Gastroesophageal sphincter (tissue), 3 donors: ENCODE results near the gene FHIT.

Experiments
- EP300 ChIP-seq: sonication (generic); formaldehyde crosslinking; IDR thresholded peaks from one replicate; pipeline ENCODE4 v1.6.1; 2017; ENCODE audit warnings: antibody characterized with exemption, mild to moderate bottlenecking
- POLR2A ChIP-seq, 2 donors: fragments of 450-650 bp; IDR thresholded peaks; one replicate each; pipeline ENCODE4 v1.6.1; 2017; ENCODE audit warnings: antibody characterized with exemption in 2 of 2, mild to moderate bottlenecking in 2 of 2, moderate library complexity in 1 of 2
- POLR2AphosphoS5 ChIP-seq: sonication (generic); formaldehyde crosslinking; IDR thresholded peaks from one replicate; pipeline ENCODE4 v1.6.1; 2017; ENCODE audit warnings: antibody characterized with exemption
- TF ChIP-seq, protein P1 (sequence below), 4 experiments: fragments of 200-600 bp in 2 of 4; fragments of 450-650 bp in 2 of 4; sonication (generic) in 1 of 4; IDR thresholded peaks; one replicate each; pipeline ENCODE4 v1.5.1; 2017 to 2019; ENCODE audit warnings: antibody characterized with exemption in 4 of 4, mild to moderate bottlenecking in 2 of 4, moderate library complexity in 2 of 4

DNA sequence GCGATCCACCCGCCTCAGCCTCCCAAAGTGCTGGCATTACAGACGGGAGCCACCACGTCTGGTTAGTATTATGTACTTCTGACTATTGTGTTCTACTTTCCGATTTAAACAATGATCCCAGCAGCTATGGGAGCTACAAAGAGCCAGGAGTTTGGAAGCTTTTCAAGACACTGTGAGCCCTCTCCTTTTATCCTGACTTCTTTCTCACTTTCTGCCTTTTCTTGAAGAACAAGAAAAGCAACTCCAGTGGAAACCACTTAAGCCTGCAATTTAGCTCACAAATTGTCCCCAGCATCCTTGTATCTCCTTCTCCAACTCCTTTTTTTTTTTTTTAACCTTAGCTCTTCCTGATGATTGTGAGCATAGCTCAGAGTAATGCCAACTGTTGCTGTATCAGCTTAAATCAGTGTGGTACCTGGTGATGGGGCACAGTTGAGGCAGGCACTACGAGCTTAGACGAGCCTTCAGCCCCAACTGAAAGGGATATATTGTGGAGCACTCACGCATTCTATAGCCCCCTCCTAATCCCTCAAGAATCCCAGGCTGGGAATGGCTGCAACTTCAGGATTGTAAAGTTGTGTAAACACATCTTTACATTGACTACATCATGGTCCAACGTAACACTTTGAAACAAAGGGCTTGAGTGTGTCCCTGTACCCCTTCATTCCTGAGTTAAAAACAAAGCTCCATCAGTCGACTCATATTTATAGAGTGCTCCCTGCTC is 677.0 kb downstream of the FHIT start:
- TF ChIP-seq EP300 (no peak), POLR2A (IDR thresholded peaks at IDR 0.05) (no peak), POLR2AphosphoS5 (no peak)
- TF ChIP-seq, protein P1, sequence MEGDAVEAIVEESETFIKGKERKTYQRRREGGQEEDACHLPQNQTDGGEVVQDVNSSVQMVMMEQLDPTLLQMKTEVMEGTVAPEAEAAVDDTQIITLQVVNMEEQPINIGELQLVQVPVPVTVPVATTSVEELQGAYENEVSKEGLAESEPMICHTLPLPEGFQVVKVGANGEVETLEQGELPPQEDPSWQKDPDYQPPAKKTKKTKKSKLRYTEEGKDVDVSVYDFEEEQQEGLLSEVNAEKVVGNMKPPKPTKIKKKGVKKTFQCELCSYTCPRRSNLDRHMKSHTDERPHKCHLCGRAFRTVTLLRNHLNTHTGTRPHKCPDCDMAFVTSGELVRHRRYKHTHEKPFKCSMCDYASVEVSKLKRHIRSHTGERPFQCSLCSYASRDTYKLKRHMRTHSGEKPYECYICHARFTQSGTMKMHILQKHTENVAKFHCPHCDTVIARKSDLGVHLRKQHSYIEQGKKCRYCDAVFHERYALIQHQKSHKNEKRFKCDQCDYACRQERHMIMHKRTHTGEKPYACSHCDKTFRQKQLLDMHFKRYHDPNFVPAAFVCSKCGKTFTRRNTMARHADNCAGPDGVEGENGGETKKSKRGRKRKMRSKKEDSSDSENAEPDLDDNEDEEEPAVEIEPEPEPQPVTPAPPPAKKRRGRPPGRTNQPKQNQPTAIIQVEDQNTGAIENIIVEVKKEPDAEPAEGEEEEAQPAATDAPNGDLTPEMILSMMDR (IDR thresholded peaks at IDR 0.05) = no peak
